RPMI8226 (cell line): ENCODE data around the gene SIAE.

Experiments
- DNase-seq: peaks from one replicate; pipeline ENCODE4 v3.0.0-alpha.2; 2015

The SIAE gene

DNA sequence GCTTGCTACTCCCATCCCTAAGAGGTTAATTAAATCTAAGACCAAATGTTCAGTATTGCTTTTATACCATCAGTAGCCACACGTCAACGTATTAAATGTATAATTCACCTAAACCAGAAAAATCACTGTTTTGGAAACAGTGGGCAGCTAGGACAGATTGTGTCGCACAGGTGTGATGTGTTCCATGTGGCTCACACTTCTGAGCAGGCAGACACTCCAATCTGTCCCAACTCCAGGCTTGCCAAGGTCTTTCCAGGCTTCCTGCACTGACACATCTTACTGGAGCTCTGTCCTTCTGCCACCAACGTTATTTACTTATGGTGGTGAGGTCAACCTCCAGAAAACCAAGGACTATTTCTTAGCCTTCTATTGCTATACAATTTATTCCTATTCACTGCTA lies 11.4 kb downstream of the SIAE start:
- DNase-seq = no peak

- no peak for DNase-seq
Measured at GRCh38 chr11:124661553-124661952, 12.0 kb downstream of the SIAE start.

DNA sequence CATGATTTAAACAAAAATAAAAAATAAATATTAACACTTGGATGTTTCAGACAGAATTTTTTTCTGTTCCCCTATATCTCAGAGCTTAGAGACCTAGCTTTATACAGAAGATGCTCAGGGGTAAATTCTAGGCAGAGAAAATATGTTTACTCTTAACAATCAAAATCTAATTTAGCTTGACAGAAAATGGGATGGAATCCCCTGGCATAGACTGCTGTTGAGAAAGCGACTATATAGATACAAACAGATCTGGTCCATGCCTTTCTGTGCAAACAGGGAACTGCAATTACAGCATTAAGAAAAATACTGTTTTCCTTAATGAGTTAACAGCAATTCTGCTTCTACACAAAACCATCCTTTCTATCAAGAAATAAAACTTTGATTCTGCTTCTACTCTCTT lies 14.6 kb downstream of the SIAE start:
- DNase-seq = no peak

DNA sequence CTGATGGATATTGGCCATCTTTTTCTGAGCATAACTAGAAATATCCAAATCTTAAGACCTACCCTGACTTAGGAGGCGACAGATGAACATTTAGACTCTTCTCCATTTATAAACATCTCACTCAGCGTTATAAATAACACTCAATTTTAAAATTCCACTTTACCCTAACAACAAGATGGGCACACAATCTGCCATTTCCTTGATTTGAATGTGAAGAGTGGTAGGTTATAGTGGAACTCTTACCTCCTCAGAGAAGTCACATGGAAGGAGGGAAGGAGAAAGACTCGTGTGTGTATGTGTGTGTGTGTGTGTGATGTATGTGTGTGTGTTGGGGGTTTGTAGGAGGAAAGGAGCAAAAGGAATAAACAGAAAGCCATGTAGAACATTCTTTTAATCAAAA lies 15.0 kb downstream of the SIAE start:
- DNase-seq = no peak

DNA sequence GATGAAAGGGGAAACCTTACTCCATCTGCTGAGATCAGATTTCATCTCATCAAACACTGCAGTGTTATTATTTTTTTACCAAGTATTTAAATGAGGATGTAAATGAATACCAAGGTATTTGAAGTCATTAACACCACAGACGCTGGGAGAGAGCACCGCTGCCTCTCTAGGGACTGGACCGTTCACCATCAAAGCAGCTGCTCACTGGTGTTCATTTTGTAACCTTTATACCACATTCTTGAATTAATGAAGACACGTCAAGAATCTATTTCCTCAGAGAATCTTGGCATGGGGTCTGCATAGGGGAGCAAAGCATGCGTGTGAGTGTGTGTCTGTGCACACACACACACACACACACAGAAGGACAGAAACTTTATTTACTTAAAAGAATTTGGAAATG lies 15.6 kb downstream of the SIAE start:
- no peak for DNase-seq

GRCh38 chr11:124656774-124657630 lies 16.5 kb downstream of the SIAE start:
- no peak for DNase-seq

GRCh38 chr11:124648610-124649009 lies 24.9 kb downstream of the SIAE start:
- DNase-seq = no peak

DNA sequence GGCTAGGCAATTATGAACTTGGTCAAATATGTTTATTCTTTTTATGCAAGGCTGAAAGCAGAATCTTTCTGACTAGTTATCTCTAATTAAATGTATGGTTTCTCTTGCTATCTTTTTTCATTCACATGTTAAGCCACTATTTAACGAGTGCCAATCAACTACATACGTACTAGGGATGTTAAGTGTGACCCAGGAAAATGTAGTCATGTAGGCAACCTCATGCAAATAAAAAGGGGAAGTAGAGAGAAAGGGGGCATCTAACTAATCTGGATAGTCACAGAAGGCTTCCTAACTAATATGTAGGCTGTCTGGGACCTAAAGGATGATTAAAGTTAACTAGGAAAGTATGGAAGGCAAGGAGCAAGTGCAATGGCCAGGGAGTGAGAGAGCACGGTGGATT lies 27.4 kb downstream of the SIAE start:
- DNase-seq = no peak

GRCh38 chr11:124644426-124645280 lies 28.9 kb downstream of the SIAE start:
- peak; percentile 20 for DNase-seq

GRCh38 chr11:124643605-124644425 lies 29.7 kb downstream of the SIAE start:
- no peak for DNase-seq

- no peak for DNase-seq
Measured at GRCh38 chr11:124643042-124643604, 30.4 kb downstream of the SIAE start.

GRCh38 chr11:124642628-124643027 lies 30.9 kb downstream of the SIAE start:
- no peak for DNase-seq

- DNase-seq = no peak
Measured at GRCh38 chr11:124640666-124641065, 32.9 kb downstream of the SIAE start.

GRCh38 chr11:124639186-124639585 lies 34.4 kb downstream of the SIAE start:
- no peak for DNase-seq

- no peak for DNase-seq
Measured at GRCh38 chr11:124638500-124638899, 35.0 kb downstream of the SIAE start.

DNA sequence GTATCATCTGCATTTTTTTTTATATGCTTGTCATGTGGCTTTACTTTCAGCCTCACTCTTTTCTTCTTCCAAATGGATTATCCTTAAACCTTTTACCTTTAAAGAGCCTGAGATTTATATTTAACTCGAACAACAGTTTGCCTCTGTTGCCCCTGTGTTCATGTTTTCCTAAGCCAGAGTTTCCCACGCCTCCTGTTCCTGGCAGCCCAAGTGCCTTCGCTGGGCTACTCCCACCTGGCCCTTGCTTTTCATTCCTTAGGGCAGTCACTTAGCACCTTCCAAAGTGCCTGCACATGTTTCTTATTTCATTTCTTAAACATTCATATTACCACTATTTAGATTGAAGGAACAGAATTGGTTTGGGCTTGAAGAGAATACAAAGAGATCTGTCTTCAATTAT lies 37.6 kb downstream of the SIAE start:
- no peak for DNase-seq

DNA sequence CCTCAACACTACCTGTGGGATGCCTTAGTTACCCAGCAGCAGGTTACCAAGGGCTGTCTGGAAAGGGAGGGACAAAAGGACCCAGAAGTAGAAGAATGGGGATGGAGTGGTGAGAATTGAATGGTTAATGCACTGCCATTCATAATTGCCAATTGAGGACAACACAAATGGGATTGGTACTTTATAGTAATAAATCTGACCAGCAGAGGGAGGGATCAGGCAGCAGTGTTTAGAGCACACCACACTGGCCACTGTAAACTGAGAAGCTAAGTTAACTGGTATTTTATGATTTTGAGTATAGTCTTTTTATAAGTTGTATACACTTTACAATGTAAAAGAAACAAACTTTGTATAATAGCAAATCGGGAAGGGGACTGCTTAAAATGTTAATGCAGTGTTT lies 40.2 kb downstream of the SIAE start:
- DNase-seq = no peak

DNA sequence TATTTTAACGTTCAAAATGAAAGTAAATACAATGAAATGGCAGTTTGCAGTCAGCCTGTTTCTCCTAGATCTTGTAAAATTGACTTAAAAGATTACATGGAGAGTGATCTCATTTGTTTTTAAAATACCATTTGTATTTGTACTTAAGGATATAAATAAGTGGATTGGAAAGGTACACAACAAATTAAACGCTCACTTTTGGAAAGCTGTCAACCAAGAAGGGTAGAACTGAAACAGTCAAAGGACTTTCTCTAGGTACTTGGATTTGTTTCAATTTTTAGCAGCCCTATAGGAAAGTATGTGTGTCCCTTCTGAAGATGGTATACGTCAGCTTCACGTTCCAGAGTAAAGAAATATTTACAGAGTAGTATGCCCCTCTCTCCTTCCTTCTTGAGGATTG lies 43.6 kb downstream of the SIAE start:
- no peak for DNase-seq

GRCh38 chr11:124627546-124627945 lies 46.0 kb downstream of the SIAE start:
- no peak for DNase-seq

DNA sequence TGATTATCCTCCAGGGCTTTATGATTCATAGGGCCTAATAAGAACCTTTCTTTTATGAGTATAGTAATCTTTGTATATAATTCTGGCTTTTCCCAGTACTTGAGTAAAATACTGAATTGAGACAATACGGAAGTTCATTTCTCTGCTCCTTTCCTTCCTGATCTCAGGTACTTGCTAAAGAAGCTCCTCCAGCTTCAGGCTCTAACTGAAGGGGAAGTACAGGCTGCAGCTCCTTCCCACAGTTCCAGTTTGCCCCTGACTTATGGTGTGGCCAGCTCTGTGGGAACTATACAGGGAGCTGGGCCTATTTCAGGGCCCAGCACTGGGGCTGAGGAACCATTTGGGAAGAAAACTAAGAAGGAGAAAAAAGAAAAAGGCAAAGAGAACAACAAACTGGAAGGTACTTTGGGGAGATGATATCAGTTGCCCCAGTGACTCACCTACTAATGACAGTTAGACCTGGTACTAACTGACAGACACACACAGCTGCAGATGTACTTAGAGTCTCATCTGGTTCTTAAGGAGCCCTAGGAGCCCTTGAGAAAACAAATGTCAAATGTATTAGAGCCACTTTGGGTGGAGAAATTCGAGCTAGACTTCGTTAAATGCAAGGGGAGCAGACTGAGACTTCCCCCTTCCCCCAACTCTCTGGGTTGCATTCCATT lies 47.9 kb downstream of the SIAE start:
- DNase-seq = no peak

DNA sequence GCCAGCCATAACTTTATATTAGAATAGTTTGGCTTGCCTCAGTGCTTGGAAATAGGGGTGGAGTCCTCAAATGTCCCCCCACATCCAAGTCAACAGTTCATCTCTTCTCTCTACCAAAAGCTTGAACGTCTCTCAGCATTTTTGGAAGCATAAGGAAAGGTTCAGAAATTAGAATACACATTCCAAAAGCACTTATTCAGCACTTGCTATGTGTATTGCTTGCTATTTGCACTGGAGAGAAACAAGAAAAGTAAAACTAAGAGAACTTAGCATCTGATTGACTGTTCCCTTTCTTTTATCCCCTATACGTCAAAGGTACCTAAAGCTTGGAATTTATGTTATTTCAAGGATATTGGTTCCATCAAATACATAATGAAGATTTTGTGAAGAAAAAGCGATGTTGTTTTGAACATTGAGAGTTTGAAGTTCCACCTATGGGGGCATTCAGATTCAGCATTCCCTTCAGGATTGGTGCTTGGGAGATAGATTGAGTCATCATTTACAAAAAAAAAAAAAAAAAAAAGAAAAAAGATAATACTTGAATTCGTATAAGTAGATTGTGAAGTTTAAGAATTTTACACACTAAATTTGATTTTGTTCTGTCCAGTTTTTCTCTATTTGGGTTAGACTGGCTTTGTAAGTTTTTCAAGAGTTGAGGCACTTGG lies 49.5 kb downstream of the SIAE start:
- no peak for DNase-seq
